Mammary epithelial cell (primary cell): ENCODE data around the gene RNPEP.

ENCODE experiments used
- CTCF ChIP-seq, 2 donors: IDR thresholded peaks in 1 of 2; conservative IDR thresholded peaks in 1 of 2; 2 replicates each; pipeline ENCODE4 v1.5.1; 2011 to 2012; ENCODE audit warnings: inconsistent platforms in 2 of 2, low read length in 2 of 2, mild to moderate bottlenecking in 2 of 2, control low read depth in 1 of 2, low read depth in 1 of 2; ENCODE audit not compliant: insufficient read depth in 1 of 2; ENCODE audit errors: extremely low read depth in 1 of 2
- EZH2 ChIP-seq: IDR thresholded peaks from 2 replicates; pipeline ENCODE4 v1.6.1; 2012; ENCODE audit warnings: low read length, inconsistent platforms, borderline replicate concordance

- TF ChIP-seq CTCF (conservative IDR thresholded peaks at IDR 0.05 in 1 of 2, IDR thresholded peaks at IDR 0.05 in 1 of 2; ENCODE audit: extremely low read depth in 1 of 2, insufficient read depth in 1 of 2, low read depth in 1 of 2, low read length in 2 of 2) (no peak), EZH2 (no peak)
Observed at GRCh38 chr1:202017749-202018467, 35.5 kb downstream of the RNPEP start.
